SK-N-SH (cell line): ENCODE results near the gene MRM2. TPM values are rescaled to one million over a fixed set of nuclear protein-coding genes. Genes with fewer than 3 reads are reported as not detected.

ENCODE experiments used
- CTCF ChIA-PET: fragments of 300-600, 350-600 bp; formaldehyde crosslinking; extraction: SDS; loops from one replicate; lab custom pipeline; 2021; lab: Yijun Ruan, JAX
- POLR2A ChIA-PET: fragments of 350-600 bp; sonication (Branson Sonifier 250); formaldehyde crosslinking; extraction: SDS; loops from one replicate; lab custom pipeline; 2020; ENCODE audit warnings: antibody characterized with exemption, inconsistent platforms; lab: Yijun Ruan, JAX
- DNase-seq: peaks from one replicate; pipeline ENCODE4 v3.0.0; 2012
- H2AFZ ChIP-seq: fragments of 200-600 bp; sonication (generic); 2 replicates; pipeline ENCODE4 v1.8.1; 2016; ENCODE audit warnings: antibody characterized with exemption, mild to moderate bottlenecking, low read depth
- H3F3A ChIP-seq: fragments of 200-600 bp; sonication (generic); replicated peaks from 2 replicates; pipeline ENCODE3; 2016; ENCODE audit warnings: antibody characterized with exemption, mild to moderate bottlenecking; ENCODE audit not compliant: insufficient read depth
- H3K27ac ChIP-seq, 2 experiments: fragments of 200-500 bp in 1 of 2; fragments of 200-600 bp in 1 of 2; sonication (Bioruptor generic) in 1 of 2; sonication (generic), shearing (Covaris generic) in 1 of 2; 2 replicates each; pipeline versions ENCODE4 v1.5.1 to v1.6.1; 2014 to 2016; ENCODE audit warnings: low read depth in 2 of 2, inconsistent platforms in 1 of 2, low read length in 1 of 2, mild to moderate bottlenecking in 1 of 2, mixed read lengths in 1 of 2
- H3K27me3 ChIP-seq: fragments of 200-600 bp; sonication (generic), shearing (Covaris generic); 2 replicates; pipeline ENCODE4 v1.6.1; 2016; ENCODE audit warnings: mixed run types; ENCODE audit not compliant: insufficient read depth
- H3K36me3 ChIP-seq, 2 experiments: fragments of 200-500 bp in 1 of 2; fragments of 200-600 bp in 1 of 2; sonication (Bioruptor generic) in 1 of 2; sonication (generic) in 1 of 2; replicated peaks in 1 of 2; 2 replicates each; pipeline versions ENCODE3 to v1.5.1; 2014 to 2016; ENCODE audit warnings: low read length in 1 of 2, mild to moderate bottlenecking in 1 of 2; ENCODE audit not compliant: insufficient read depth in 2 of 2, control insufficient read depth in 1 of 2
- H3K4me1 ChIP-seq, 2 experiments: fragments of 200-500 bp in 1 of 2; fragments of 200-600 bp in 1 of 2; sonication (Bioruptor generic) in 1 of 2; sonication (generic), shearing (Covaris generic) in 1 of 2; 2 replicates each; pipeline versions ENCODE4 v1.5.1 to v1.6.1; 2014 to 2016; ENCODE audit warnings: low read depth in 1 of 2, low read length in 1 of 2, mixed run types in 1 of 2; ENCODE audit not compliant: insufficient read depth in 2 of 2, control insufficient read depth in 1 of 2
- H3K4me2 ChIP-seq: fragments of 200-600 bp; sonication (generic), shearing (Covaris generic); 2 replicates; pipeline ENCODE4 v1.6.1; 2017; ENCODE audit warnings: mixed run types
- H3K4me3 ChIP-seq, 2 experiments: fragments of 200-500 bp in 1 of 2; fragments of 200-600 bp in 1 of 2; sonication (Bioruptor generic) in 1 of 2; sonication (generic), shearing (Covaris generic) in 1 of 2; 2 replicates each; pipeline versions ENCODE4 v1.5.1 to v1.8.1; 2014 to 2016; ENCODE audit warnings: low read depth in 2 of 2, inconsistent platforms in 1 of 2, low read length in 1 of 2, mild to moderate bottlenecking in 1 of 2, mixed read lengths in 1 of 2, moderate library complexity in 1 of 2
- H3K79me2 ChIP-seq: fragments of 200-600 bp; sonication (generic); 2 replicates; pipeline ENCODE4 v1.8.1; 2017; ENCODE audit warnings: mild to moderate bottlenecking; ENCODE audit not compliant: insufficient read depth
- H3K9ac ChIP-seq: fragments of 200-600 bp; sonication (generic); 2 replicates; pipeline ENCODE4 v1.6.1; 2017; ENCODE audit warnings: mixed run types
- H3K9me2 ChIP-seq: fragments of 200-600 bp; sonication (generic); 2 replicates; pipeline ENCODE4 v1.6.1; 2017; ENCODE audit warnings: mixed run types
- H3K9me3 ChIP-seq: fragments of 200-600 bp; sonication (generic); 2 replicates; pipeline ENCODE4 v1.6.1; 2017; ENCODE audit warnings: mixed run types, mild to moderate bottlenecking, moderate library complexity
- H4K20me1 ChIP-seq: fragments of 200-600 bp; sonication (generic); 2 replicates; pipeline ENCODE4 v1.6.1; 2017; ENCODE audit warnings: mild to moderate bottlenecking, mixed run types; ENCODE audit not compliant: insufficient read depth
- CHD2 ChIP-seq: fragments of 150-350 bp; IDR thresholded peaks from 2 replicates; pipeline ENCODE4 v1.6.1; 2018; ENCODE audit warnings: low read length; ENCODE audit not compliant: partially characterized antibody
- EZH2phosphoT487 ChIP-seq: fragments of 200-600 bp; sonication (generic); IDR thresholded peaks from 2 replicates; pipeline ENCODE4 v1.6.1; 2017; ENCODE audit warnings: low read depth, mixed run types, mild to moderate bottlenecking, antibody characterized with exemption, moderate library complexity, borderline replicate concordance
- FOXM1 ChIP-seq: IDR thresholded peaks from 2 replicates; pipeline ENCODE4 v1.4.0; 2012; ENCODE audit warnings: low read depth, mild to moderate bottlenecking
- GABPA ChIP-seq: IDR thresholded peaks from 2 replicates; pipeline ENCODE4 v1.4.0; 2012; ENCODE audit warnings: low read depth, mild to moderate bottlenecking
- MEF2A ChIP-seq: IDR thresholded peaks from 2 replicates; pipeline ENCODE4 v1.4.0; 2012; ENCODE audit warnings: low read depth, borderline replicate concordance
- RCOR1 ChIP-seq: fragments of 150-350 bp; IDR thresholded peaks from 2 replicates; pipeline ENCODE4 v1.6.1; 2017; ENCODE audit warnings: antibody characterized with exemption, low read length
- RFX5 ChIP-seq: IDR thresholded peaks from 2 replicates; pipeline ENCODE4 v1.6.1; 2012; ENCODE audit warnings: mild to moderate bottlenecking, improper control_type of control experiment, low read length
- SMC3 ChIP-seq: IDR thresholded peaks from 2 replicates; pipeline ENCODE4 v1.6.1; 2012; ENCODE audit warnings: low read depth, low read length, improper control_type of control experiment
- TAF1 ChIP-seq: IDR thresholded peaks from 2 replicates; pipeline ENCODE4 v1.6.1; 2012; ENCODE audit warnings: low read depth, mild to moderate bottlenecking, low read length, moderate library complexity, borderline replicate concordance
- TCF12 ChIP-seq: IDR thresholded peaks from 2 replicates; pipeline ENCODE4 v1.4.0; 2012
- TEAD4 ChIP-seq: IDR thresholded peaks from 2 replicates; pipeline ENCODE4 v1.4.0; 2012; ENCODE audit warnings: mild to moderate bottlenecking, borderline replicate concordance; ENCODE audit not compliant: insufficient read depth
- YY1 ChIP-seq: IDR thresholded peaks from 2 replicates; pipeline ENCODE4 v1.4.0; 2012; ENCODE audit warnings: low read depth, mild to moderate bottlenecking
- WGBS: methylation state at CpG from one replicate; pipeline ENCODE4 v1.1.6; 2017; ENCODE audit warnings: low lambda C conversion rate; 5-methylcytosine and 5-hydroxymethylcytosine counted together
- polyA plus RNA-seq, 3 experiments: library from polyadenylated mRNA; depleted of rRNA; stranded (reverse); fragments of >200 nt; gene quantifications; 2 replicates each; pipeline ENCODE4 v1.2.3, GENCODE V29; 2012
- TF ChIP-seq, protein P1 (sequence below): IDR thresholded peaks from 2 replicates; pipeline ENCODE4 v1.4.0; 2012; ENCODE audit warnings: low read depth
- TF ChIP-seq, protein P2 (sequence below): fragments of 150-350 bp; IDR thresholded peaks from 2 replicates; pipeline ENCODE4 v1.6.1; 2017; ENCODE audit warnings: antibody characterized with exemption, low read length, low read depth, borderline replicate concordance
- TF ChIP-seq, protein P3 (sequence below): IDR thresholded peaks from 2 replicates; pipeline ENCODE4 v1.4.0; 2012; ENCODE audit warnings: low read depth, borderline replicate concordance

Gene MRM2
- polyA plus RNA-seq, 1 of the 3 experiments (the other 2 are of a cell fraction): 30.7 TPM

DNA sequence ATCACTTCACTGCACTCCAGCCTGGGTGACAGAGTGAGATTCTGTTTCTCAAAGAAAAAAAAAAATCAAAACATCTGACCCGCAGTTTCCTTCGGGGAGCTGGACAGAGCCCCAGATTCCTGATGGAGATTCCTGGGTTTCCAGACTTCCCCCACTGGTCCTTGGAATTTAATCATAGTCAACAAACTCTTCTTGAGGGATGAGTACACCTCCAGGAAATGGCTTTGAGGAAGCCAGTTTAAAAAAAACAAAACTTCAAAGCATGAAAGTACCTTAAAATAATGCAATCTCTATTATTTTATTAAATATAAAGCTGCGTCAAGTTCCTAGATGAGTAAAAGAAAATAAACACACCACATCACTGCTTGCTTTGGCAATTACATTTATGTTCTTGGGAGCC, 8.1 kb downstream of the MRM2 start:
- H2AFZ ChIP-seq: no peak overlapping the region
- ChIA-PET POLR2A (interaction anchor here (0.6 to 0.7 kb wide), 3 partner anchors 25 to 416 kb away, joined by 3 read pairs; no protein-coding TSS in a partner anchor), CTCF (interaction anchor here (1.5 kb wide), 1 partner anchor 8 kb away, joined by 4 read pairs; the partner anchor contains the start of genes MRM2 and NUDT1)
- 89% methylated on average over 3 of the region's 3 CpGs for WGBS
- peaks cover 66% of the 10 kb centered on the region for H3K79me2 ChIP-seq
- no peaks in the 10 kb centered on the region for H3K9me3 ChIP-seq
- peaks cover 30% of the 10 kb centered on the region for H3F3A ChIP-seq
- H3K27ac ChIP-seq: peak overlapping the region in 1 of 2 experiments; percentile 10; a peak in 1 of 4 replicates
- peaks cover 0 to 32% of the 10 kb centered on the region in 2 experiments; a peak in 1 of 4 replicates for H3K4me1 ChIP-seq
- no peak overlapping the region for H3K4me3 ChIP-seq
- no peak overlapping the region for H3K9ac ChIP-seq
- peaks cover 55 to 57% of the 10 kb centered on the region in 2 experiments for H3K36me3 ChIP-seq
- no peaks in the 10 kb centered on the region for H3K27me3 ChIP-seq
- DNase-seq: no peak
- H3K4me2 ChIP-seq: no peak overlapping the region
- H3K9me2 ChIP-seq: no peaks in the 10 kb centered on the region
- TF ChIP-seq, protein P1, sequence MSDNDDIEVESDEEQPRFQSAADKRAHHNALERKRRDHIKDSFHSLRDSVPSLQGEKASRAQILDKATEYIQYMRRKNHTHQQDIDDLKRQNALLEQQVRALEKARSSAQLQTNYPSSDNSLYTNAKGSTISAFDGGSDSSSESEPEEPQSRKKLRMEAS: no peak
- no peak for TF ChIP-seq TAF1
- TF ChIP-seq RFX5: no peak
- TF ChIP-seq FOXM1: no peak
- TF ChIP-seq, protein P2, sequence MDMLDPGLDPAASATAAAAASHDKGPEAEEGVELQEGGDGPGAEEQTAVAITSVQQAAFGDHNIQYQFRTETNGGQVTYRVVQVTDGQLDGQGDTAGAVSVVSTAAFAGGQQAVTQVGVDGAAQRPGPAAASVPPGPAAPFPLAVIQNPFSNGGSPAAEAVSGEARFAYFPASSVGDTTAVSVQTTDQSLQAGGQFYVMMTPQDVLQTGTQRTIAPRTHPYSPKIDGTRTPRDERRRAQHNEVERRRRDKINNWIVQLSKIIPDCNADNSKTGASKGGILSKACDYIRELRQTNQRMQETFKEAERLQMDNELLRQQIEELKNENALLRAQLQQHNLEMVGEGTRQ: no peak
- no peak for TF ChIP-seq CHD2
- TF ChIP-seq YY1: no peak
- no peak for TF ChIP-seq SMC3
- no peak for TF ChIP-seq RCOR1
- no peak for TF ChIP-seq TEAD4
- TF ChIP-seq MEF2A: no peak
- no peak for TF ChIP-seq GABPA
- no peak for TF ChIP-seq EZH2phosphoT487
- no peak for TF ChIP-seq TCF12
- TF ChIP-seq, protein P3, sequence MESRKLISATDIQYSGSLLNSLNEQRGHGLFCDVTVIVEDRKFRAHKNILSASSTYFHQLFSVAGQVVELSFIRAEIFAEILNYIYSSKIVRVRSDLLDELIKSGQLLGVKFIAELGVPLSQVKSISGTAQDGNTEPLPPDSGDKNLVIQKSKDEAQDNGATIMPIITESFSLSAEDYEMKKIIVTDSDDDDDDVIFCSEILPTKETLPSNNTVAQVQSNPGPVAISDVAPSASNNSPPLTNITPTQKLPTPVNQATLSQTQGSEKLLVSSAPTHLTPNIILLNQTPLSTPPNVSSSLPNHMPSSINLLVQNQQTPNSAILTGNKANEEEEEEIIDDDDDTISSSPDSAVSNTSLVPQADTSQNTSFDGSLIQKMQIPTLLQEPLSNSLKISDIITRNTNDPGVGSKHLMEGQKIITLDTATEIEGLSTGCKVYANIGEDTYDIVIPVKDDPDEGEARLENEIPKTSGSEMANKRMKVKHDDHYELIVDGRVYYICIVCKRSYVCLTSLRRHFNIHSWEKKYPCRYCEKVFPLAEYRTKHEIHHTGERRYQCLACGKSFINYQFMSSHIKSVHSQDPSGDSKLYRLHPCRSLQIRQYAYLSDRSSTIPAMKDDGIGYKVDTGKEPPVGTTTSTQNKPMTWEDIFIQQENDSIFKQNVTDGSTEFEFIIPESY: no peak
- H4K20me1 ChIP-seq: no peaks in the 10 kb centered on the region
